Measurements from ENCODE around the gene RNGTT. TPM values are rescaled to one million over a fixed set of nuclear protein-coding genes. Genes with fewer than 3 reads are reported as not detected.

The RNGTT gene
- total RNA-seq, 2 experiments from 2014 or later: 22.1 to 22.2 TPM

DNA sequence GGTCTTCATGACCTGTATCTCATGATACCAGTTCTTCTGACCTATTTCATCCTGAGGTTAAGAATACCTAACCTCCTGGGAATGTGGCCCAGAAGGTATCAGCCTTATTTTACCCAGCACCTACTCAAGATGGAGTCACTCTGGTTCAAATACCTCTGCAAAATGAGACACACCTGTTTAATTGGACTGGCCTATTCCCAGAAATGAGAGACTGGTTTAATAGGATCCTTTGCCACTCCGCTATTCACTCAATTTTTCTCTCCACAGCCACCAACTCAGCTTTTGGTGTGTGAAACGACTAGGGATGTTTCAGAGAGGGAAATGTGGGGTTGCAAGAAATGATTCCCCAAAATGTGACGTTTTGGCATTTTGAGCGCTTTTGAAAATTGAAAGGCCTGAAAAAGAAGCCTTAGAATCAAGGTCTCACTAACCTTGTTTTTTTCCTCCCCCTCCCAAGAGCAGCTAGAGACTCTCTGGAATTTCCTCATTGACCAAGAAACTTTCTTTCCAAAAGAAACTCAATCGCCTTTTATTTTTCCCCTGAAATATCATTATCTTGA, 45.5 kb upstream of the RNGTT start:
- no peak for DNase-seq
- ChIA-PET CTCF (no interaction called here), POLR2A (no interaction called here)
- Mint-ChIP-seq H3K4me1 (ENCODE audit: low read depth) (peaks cover 7% of the 10 kb centered on the region), H3K27ac (no peak overlapping the region), H3K4me3 (no peak overlapping the region), H3K36me3 (ENCODE audit: low read depth) (no peaks in the 10 kb centered on the region), H3K27me3 (peaks cover 2% of the 10 kb centered on the region), H3K9me3 (no peaks in the 10 kb centered on the region)
- TF ChIP-seq, protein P1, sequence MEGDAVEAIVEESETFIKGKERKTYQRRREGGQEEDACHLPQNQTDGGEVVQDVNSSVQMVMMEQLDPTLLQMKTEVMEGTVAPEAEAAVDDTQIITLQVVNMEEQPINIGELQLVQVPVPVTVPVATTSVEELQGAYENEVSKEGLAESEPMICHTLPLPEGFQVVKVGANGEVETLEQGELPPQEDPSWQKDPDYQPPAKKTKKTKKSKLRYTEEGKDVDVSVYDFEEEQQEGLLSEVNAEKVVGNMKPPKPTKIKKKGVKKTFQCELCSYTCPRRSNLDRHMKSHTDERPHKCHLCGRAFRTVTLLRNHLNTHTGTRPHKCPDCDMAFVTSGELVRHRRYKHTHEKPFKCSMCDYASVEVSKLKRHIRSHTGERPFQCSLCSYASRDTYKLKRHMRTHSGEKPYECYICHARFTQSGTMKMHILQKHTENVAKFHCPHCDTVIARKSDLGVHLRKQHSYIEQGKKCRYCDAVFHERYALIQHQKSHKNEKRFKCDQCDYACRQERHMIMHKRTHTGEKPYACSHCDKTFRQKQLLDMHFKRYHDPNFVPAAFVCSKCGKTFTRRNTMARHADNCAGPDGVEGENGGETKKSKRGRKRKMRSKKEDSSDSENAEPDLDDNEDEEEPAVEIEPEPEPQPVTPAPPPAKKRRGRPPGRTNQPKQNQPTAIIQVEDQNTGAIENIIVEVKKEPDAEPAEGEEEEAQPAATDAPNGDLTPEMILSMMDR (IDR thresholded peaks at IDR 0.05): no peak
- intact Hi-C loops (cut with micrococcal nuclease): no loop called here
- no peak for ATAC-seq

DNA sequence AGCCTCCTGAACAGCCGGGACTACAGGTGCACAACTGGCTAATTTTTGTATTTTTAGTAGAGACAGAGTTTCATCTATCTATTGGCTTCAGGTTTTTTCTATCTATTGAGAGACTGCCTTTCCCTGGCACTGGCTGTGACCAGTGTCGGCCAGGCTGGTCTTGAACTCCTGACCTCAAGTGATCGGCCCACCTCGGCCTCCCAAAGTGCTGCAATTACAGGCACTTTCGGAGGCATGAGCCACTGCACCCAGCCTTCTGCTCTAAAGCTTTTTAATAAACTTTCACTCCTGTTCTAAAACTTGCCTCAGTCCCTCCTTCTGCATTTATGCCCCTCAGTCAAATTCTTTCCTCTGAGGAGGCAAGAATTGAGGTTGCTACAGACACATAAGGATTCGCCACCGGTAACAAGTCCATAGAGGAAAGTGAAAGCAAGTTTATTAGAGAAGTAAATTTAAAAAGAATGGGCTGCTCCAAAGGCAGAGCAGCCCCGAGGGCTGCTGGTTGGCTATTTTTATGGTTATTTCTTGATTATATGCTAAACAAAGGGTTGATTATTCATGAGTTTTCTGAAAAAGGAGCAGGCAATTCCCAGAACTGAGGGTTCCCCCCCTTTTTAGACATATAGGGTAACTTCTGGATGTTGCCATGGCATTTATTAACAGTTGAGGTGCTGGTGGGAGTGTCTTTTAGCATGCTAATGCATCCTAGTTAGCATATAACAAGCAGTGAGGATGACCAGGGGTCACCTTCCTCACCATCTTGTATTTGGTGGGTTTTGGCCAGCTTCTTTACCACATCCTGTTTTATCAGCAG, 44.8 kb upstream of the RNGTT start:
- ATAC-seq: no peak
- intact Hi-C loops (cut with micrococcal nuclease): no loop called here
- no peak overlapping the region for H3K27ac Mint-ChIP-seq
- DNase-seq: no peak
- H3K9me3 Mint-ChIP-seq: no peaks in the 10 kb centered on the region
- CTCF ChIA-PET: no interaction called here
- TF ChIP-seq, protein P1 (IDR thresholded peaks at IDR 0.05): no peak
- no peak overlapping the region for H3K4me3 Mint-ChIP-seq
- H3K36me3 Mint-ChIP-seq (ENCODE audit: low read depth): no peaks in the 10 kb centered on the region
- POLR2A ChIA-PET: no interaction called here
- peaks cover 2% of the 10 kb centered on the region for H3K27me3 Mint-ChIP-seq
- peaks cover 7% of the 10 kb centered on the region for H3K4me1 Mint-ChIP-seq (ENCODE audit: low read depth)

DNA sequence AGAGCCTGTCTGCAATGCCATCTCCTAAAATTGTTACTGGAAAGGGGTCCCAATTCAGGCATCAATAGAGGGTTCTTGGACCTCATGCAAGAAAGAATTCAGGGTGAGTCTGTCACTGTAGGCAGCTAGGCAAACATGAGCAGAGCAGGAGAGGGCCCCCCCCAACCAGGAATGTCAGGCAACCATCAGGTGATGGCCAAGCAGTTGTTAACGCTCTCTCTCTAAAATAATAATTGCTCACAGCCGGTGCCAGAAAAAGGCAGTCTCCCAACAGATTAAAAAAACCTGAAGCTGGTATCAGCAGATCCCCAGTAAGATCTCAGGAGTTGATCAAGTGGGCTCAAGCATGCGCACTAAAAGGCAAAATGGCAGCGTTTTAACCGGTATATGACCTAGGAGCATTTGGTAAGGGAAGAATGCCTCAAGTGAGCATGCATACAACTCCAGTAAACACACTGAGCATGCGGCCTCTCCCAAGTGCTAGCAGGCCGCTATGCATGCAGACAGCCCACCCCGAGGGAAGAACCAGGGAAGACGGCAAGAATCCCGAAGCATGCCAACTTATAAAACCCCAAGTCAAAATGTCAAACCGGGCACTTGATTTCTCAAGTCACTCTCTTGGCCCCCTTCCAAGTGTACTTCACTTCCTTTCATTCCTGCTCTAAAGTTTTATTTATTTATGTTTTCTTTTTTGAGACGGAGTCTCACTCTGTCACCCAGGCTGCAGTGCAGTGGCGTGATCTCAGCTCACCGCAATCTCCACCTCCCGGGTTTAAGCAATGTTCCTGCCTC, 44.0 kb upstream of the RNGTT start:
- H3K36me3 Mint-ChIP-seq (ENCODE audit: low read depth): no peaks in the 10 kb centered on the region
- intact Hi-C loops (cut with micrococcal nuclease): no loop called here
- peaks cover 2% of the 10 kb centered on the region for H3K27me3 Mint-ChIP-seq
- H3K27ac Mint-ChIP-seq: no peak overlapping the region
- DNase-seq (no peak), ATAC-seq (no peak)
- peaks cover 7% of the 10 kb centered on the region for H3K4me1 Mint-ChIP-seq (ENCODE audit: low read depth)
- H3K4me3 Mint-ChIP-seq: no peak overlapping the region
- no peaks in the 10 kb centered on the region for H3K9me3 Mint-ChIP-seq
- POLR2A ChIA-PET: no interaction called here
- CTCF ChIA-PET: no interaction called here
- TF ChIP-seq, protein P1 (IDR thresholded peaks at IDR 0.05): no peak

DNA sequence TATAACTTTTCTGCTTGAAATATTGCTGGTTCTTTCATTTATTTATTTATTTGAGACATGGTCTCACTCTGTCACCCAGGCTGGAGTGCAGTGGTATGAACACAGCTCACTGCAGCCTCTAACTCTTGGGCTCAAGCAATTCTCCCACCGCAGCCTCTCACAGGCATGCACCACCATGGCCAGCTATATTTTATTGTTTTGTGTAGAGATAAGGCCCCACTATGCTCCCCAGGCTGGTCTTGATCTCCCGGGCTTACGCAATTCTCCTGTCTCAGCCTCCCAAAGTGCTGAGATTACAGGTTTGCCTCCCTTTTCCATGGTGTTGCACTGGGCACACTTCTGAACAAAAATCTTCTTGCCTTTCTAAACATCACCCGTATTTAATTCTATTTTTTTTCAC, 39.1 kb upstream of the RNGTT start:
- H3K9me3 Mint-ChIP-seq: no peaks in the 10 kb centered on the region
- POLR2A ChIA-PET: no interaction called here
- intact Hi-C loops (cut with micrococcal nuclease): no loop called here

More for the DNA sequence above, 39.1 kb upstream of the RNGTT start:
- TF ChIP-seq, protein P1 (IDR thresholded peaks at IDR 0.05): no peak
- H3K4me3 Mint-ChIP-seq: no peak overlapping the region
- CTCF ChIA-PET: interaction anchor here (1.2 to 2.3 kb wide), 2 partner anchors 18 to 20 kb away, joined by 3 to 6 read pairs; no protein-coding TSS in a partner anchor
- H3K27me3 Mint-ChIP-seq: peaks cover 4% of the 10 kb centered on the region
- no peak overlapping the region for H3K27ac Mint-ChIP-seq
- H3K4me1 Mint-ChIP-seq (ENCODE audit: low read depth): peaks cover 3% of the 10 kb centered on the region
- H3K36me3 Mint-ChIP-seq (ENCODE audit: low read depth): no peaks in the 10 kb centered on the region
- ATAC-seq (no peak), DNase-seq (no peak)

All from activated CD8-positive, alpha-beta T cell treated with anti-CD3 and anti-CD28 coated beads for 36 hours (primary cell).